Prostate gland (tissue), 2 donors: ENCODE results near the gene ROBO1. TPM values are rescaled to one million over a fixed set of nuclear protein-coding genes. Genes with fewer than 3 reads are reported as not detected.

ENCODE experiments used
- DNase-seq: peaks from one replicate; pipeline ENCODE4 v3.0.0-alpha.2; 2019; ENCODE audit warnings: low spot score
- H3K27ac ChIP-seq, 2 donors: fragments of 200-600 bp; sonication (generic); 2 replicates each; pipeline ENCODE4 v1.5.1; 2017 to 2019
- H3K27me3 ChIP-seq: fragments of 200-600 bp; sonication (generic); replicated peaks from 2 replicates; pipeline ENCODE4 v1.5.1; 2019; ENCODE audit not compliant: insufficient read depth
- H3K36me3 ChIP-seq, 2 donors: fragments of 200-600 bp; sonication (generic); 1 replicate in 1 of 2; 2 replicates in 1 of 2; pipeline versions ENCODE4 v1.5.1 to v1.8.1; 2017 to 2019
- H3K4me1 ChIP-seq: fragments of 200-600 bp; sonication (generic); replicated peaks from 2 replicates; pipeline ENCODE4 v1.5.1; 2019
- H3K4me3 ChIP-seq, 2 donors: fragments of 200-600 bp; sonication (generic); 2 replicates each; pipeline ENCODE4 v1.5.1; 2017 to 2019
- H3K9me3 ChIP-seq: fragments of 200-600 bp; sonication (generic); 2 replicates; pipeline ENCODE4 v1.5.1; 2017
- POLR2A ChIP-seq: fragments of 450-650 bp; IDR thresholded peaks from one replicate; pipeline ENCODE4 v1.6.1; 2016; ENCODE audit warnings: antibody characterized with exemption, mild to moderate bottlenecking
- POLR2AphosphoS5 ChIP-seq: sonication (generic); formaldehyde crosslinking; IDR thresholded peaks from one replicate; pipeline ENCODE4 v1.6.1; 2017; ENCODE audit warnings: antibody characterized with exemption
- WGBS: methylation state at CpG from one replicate; pipeline ENCODE4 v1.1.5; 2018; 5-methylcytosine and 5-hydroxymethylcytosine counted together
- intact Hi-C: fragments of 100-400 bp; cut with DNase I; formaldehyde crosslinking; loops from one replicate; pipeline ENCODE4 v1.14.2; 2022
- total RNA-seq, 2 donors: library from RNA; depleted of rRNA; stranded (reverse); fragments of >200 nt; gene quantifications; one replicate each; pipeline ENCODE4 v1.1.0, GENCODE V29; 2016
- TF ChIP-seq, protein P1 (sequence below), 4 experiments: fragments of 200-600 bp in 2 of 4; fragments of 450-650 bp in 2 of 4; sonication (generic) in 2 of 4; IDR thresholded peaks; 1 replicate in 3 of 4; 2 replicates in 1 of 4; pipeline ENCODE4 v1.5.1; 2016 to 2019; ENCODE audit warnings: antibody characterized with exemption in 4 of 4, mild to moderate bottlenecking in 2 of 4, moderate library complexity in 2 of 4

The ROBO1 gene
- total RNA-seq, 2 donors from 2014 or later, result 37.6 to 50.8 TPM

DNA sequence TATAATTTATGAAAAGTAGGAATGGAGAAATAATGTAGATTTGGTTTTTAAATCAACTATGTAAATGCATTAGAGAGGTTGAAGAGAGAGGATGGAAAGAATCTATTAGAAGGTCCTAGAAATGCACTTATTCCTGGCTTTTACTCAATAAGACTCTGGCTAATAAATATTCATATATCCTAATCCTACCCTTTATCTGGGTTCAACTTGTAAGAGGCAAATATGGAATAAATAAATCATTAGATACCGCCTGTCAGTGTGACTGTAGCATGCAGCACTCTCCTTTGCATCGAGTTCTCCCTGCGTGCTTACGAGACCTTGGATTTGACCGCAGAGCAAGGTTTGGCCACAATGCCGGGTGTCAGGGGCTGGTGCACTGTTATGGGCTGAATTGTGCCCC is 1156.5 kb downstream of the ROBO1 start:
- Histone ChIP-seq H3K27me3 (no peaks in the 10 kb centered on the region), H3K4me3 (no peak overlapping the region), H3K27ac (no peak overlapping the region), H3K36me3 (no peaks in the 10 kb centered on the region), H3K9me3 (no peaks in the 10 kb centered on the region), H3K4me1 (no peaks in the 10 kb centered on the region)
- 96% methylated on average over 6 of the region's 6 CpGs for WGBS
- no peak for DNase-seq
- TF ChIP-seq POLR2AphosphoS5 (no peak), POLR2A (no peak)
- TF ChIP-seq, protein P1, sequence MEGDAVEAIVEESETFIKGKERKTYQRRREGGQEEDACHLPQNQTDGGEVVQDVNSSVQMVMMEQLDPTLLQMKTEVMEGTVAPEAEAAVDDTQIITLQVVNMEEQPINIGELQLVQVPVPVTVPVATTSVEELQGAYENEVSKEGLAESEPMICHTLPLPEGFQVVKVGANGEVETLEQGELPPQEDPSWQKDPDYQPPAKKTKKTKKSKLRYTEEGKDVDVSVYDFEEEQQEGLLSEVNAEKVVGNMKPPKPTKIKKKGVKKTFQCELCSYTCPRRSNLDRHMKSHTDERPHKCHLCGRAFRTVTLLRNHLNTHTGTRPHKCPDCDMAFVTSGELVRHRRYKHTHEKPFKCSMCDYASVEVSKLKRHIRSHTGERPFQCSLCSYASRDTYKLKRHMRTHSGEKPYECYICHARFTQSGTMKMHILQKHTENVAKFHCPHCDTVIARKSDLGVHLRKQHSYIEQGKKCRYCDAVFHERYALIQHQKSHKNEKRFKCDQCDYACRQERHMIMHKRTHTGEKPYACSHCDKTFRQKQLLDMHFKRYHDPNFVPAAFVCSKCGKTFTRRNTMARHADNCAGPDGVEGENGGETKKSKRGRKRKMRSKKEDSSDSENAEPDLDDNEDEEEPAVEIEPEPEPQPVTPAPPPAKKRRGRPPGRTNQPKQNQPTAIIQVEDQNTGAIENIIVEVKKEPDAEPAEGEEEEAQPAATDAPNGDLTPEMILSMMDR (IDR thresholded peaks at IDR 0.05), result no peak
- intact Hi-C loops, result no loop called here

DNA sequence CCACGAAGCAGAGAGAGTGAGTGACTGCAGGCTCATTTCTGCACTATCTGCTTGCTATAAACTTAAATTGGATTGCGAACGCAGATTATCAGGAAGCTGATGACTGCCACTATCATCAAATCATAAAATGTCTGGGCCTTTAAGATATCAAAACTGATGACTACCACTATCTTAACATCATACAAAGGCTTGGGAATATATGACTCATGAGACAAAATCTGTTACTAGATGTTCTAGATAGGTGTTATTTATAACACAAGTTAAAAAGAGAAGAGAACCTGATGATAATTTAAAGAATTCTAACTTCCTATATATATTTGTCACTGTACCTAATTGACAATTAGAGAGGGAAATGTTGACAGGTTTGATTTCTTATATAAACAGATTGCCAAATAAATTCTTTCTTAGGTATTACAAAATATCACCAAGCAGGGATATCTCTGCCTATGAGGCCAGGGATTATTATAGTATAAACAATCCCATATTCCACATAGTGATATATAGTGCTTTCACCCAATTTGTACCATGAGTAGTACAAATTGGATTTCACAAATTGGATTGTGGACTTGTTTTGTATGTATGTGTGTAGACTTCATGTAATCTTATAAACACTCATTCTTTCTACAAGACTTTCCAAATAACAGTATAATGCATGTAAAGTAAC is 1157.2 kb downstream of the ROBO1 start:
- H3K36me3 ChIP-seq, result no peaks in the 10 kb centered on the region
- TF ChIP-seq POLR2AphosphoS5 (no peak), POLR2A (no peak)
- TF ChIP-seq, protein P1 (IDR thresholded peaks at IDR 0.05), result no peak
- no peaks in the 10 kb centered on the region for H3K9me3 ChIP-seq
- H3K27me3 ChIP-seq, result no peaks in the 10 kb centered on the region
- DNase-seq, result no peak
- H3K27ac ChIP-seq, result no peak overlapping the region
- intact Hi-C loops, result no loop called here
- no peaks in the 10 kb centered on the region for H3K4me1 ChIP-seq
- WGBS, result 49% methylated on average over 3 of the region's 3 CpGs
- no peak overlapping the region for H3K4me3 ChIP-seq

DNA sequence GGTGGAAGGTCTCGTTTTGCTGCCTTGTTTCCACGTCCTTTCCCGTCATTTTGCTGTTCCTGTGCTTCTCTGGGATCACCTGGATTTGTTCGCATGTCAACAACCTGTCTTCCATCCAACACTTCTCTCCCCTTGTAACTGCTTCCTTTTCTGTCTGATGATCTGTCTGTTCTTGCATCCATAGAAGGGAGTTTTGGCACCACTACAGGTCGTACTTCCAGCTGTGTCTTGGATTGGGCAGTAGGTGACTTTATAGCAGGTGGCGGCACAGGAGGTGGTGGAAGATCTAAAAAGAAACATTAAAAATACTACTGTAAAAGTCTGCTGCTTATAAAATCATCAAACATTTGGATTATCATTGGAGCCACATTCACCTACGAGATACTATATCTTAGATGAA is 1161.0 kb downstream of the ROBO1 start:
- H3K4me3 ChIP-seq, result no peak overlapping the region
- intact Hi-C loops, result no loop called here
- no peaks in the 10 kb centered on the region for H3K9me3 ChIP-seq
- WGBS, result 95% methylated on average over 7 of the region's 7 CpGs
- H3K36me3 ChIP-seq, result no peaks in the 10 kb centered on the region
- no peak overlapping the region for H3K27ac ChIP-seq
- TF ChIP-seq POLR2A (no peak), POLR2AphosphoS5 (no peak)
- TF ChIP-seq, protein P1 (IDR thresholded peaks at IDR 0.05), result no peak
- DNase-seq, result no peak
- no peaks in the 10 kb centered on the region for H3K4me1 ChIP-seq
- no peaks in the 10 kb centered on the region for H3K27me3 ChIP-seq

DNA sequence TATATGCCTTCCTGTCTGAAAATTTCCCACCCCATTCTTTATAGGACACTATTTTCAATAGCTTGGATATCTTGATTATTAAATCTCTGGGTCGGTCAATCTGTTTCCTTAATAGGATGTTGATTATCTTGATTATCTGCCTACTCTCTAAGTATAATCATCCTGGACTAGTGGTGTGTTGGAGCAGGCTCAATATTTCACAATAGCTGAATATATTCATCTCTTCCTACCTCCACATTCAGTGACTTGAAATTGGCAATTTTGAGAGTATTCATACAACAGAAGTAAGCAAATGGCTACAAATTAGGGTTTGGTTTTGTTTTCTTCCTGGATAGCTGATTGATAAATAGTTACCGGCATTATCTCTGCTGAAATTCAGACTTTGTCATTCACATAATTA is 1162.6 kb downstream of the ROBO1 start:
- intact Hi-C loops, result no loop called here
- no peak for DNase-seq

More for the DNA sequence above, 1162.6 kb downstream of the ROBO1 start:
- Histone ChIP-seq H3K9me3 (no peaks in the 10 kb centered on the region), H3K36me3 (no peaks in the 10 kb centered on the region), H3K4me3 (no peak overlapping the region), H3K4me1 (no peaks in the 10 kb centered on the region), H3K27ac (no peak overlapping the region), H3K27me3 (no peaks in the 10 kb centered on the region)
- 81% methylated on average over 2 of the region's 2 CpGs for WGBS
- TF ChIP-seq POLR2AphosphoS5 (no peak), POLR2A (no peak)
- TF ChIP-seq, protein P1 (IDR thresholded peaks at IDR 0.05), result no peak
